K562 (cell line): Measurements from ENCODE around the gene UNC45A. TPM values are rescaled to one million over a fixed set of nuclear protein-coding genes. Genes with fewer than 3 reads are reported as not detected.

Source experiments
- ATAC-seq: fragments of 200-7000 bp; cut with Tn5 transposase; 3 replicates; pipeline ENCODE4 v1.9.1; 2020; ENCODE audit warnings: moderate library complexity
- BruUV-seq: library from RNA; stranded (reverse); fragments of 400-500 nt; replicated peaks from 2 replicates; lab custom pipeline; 2021; lab: Mats Ljungman, UMichigan
- CTCF ChIA-PET: fragments of 300-600 bp; formaldehyde crosslinking; extraction: SDS; loops from one replicate; lab custom pipeline; 2021; ENCODE audit warnings: low intra/inter-chr PET ratio; lab: Yijun Ruan, JAX
- POLR2A ChIA-PET: fragments of 300-600, 350-650 bp; sonication (Branson Sonifier 250); formaldehyde crosslinking; extraction: SDS; loops from one replicate; lab custom pipeline; 2021; ENCODE audit warnings: antibody characterized with exemption, inconsistent platforms; lab: Yijun Ruan, JAX
- DNase-seq, 4 experiments: peaks; one replicate each; pipeline versions ENCODE4 v3.0.0 to v3.0.0-alpha.2; 2011 to 2018; ENCODE audit warnings: low spot score in 3 of 4, mixed read lengths in 3 of 4; ENCODE audit errors: extremely low read depth in 1 of 4
- FAIRE-seq: peaks from 2 replicates; lab custom pipeline; 2011; peaks lifted over from hg19 to GRCh38; lab: Jason Lieb, UNC
- H2AFZ ChIP-seq: 2 replicates; pipeline ENCODE4 v1.6.0; 2011; ENCODE audit warnings: low read depth, low read length, control low read depth, inconsistent platforms
- H3K27ac ChIP-seq: fragments of 200-600 bp; 3 replicates; pipeline ENCODE4 v1.8.0; 2011; ENCODE audit warnings: low read depth, mild to moderate bottlenecking, control low read depth, inconsistent platforms, low read length, moderate library complexity, mixed read lengths; ENCODE audit errors: extremely low read depth
- H3K27me3 ChIP-seq, 2 experiments: fragments of 300-600 bp in 1 of 2; 2 replicates in 1 of 2; 3 replicates in 1 of 2; pipeline versions ENCODE4 v1.6.0 to v1.8.0; 2011; ENCODE audit warnings: inconsistent platforms in 2 of 2, low read length in 2 of 2, mild to moderate bottlenecking in 1 of 2, mixed read lengths in 1 of 2, moderate library complexity in 1 of 2; ENCODE audit not compliant: control insufficient read depth in 2 of 2, insufficient read depth in 2 of 2
- H3K36me3 ChIP-seq: fragments of 300-600 bp; 3 replicates; pipeline ENCODE4 v1.8.0; 2011; ENCODE audit warnings: mild to moderate bottlenecking, low read length, inconsistent platforms; ENCODE audit not compliant: control insufficient read depth, insufficient read depth
- H3K4me1 ChIP-seq, 2 experiments: fragments of 200-600 bp in 1 of 2; replicated peaks in 1 of 2; 2 replicates in 1 of 2; 3 replicates in 1 of 2; pipeline versions ENCODE4 v1.5.1 to v1.8.0; 2011; ENCODE audit warnings: inconsistent platforms in 2 of 2, low read length in 2 of 2, mild to moderate bottlenecking in 1 of 2, mixed read lengths in 1 of 2, moderate library complexity in 1 of 2; ENCODE audit not compliant: control insufficient read depth in 2 of 2, insufficient read depth in 2 of 2
- H3K4me2 ChIP-seq: 2 replicates; pipeline ENCODE4 v1.6.1; 2011; ENCODE audit warnings: low read length, control low read depth, inconsistent platforms, mixed read lengths; ENCODE audit not compliant: insufficient read depth
- H3K4me3 ChIP-seq: fragments of 200-600 bp; sonication (generic), shearing (Covaris generic); 2 replicates; pipeline ENCODE4 v1.5.1; 2016; ENCODE audit warnings: control low read depth, inconsistent platforms
- H3K79me2 ChIP-seq: fragments of 200-600 bp; 3 replicates; pipeline ENCODE4 v1.8.0; 2011; ENCODE audit warnings: low read length, inconsistent platforms; ENCODE audit not compliant: control insufficient read depth, insufficient read depth
- H3K9ac ChIP-seq, 2 experiments: 2 replicates each; pipeline versions ENCODE4 v1.6.0 to v1.6.1; 2011; ENCODE audit warnings: low read depth in 2 of 2, low read length in 2 of 2, control low read depth in 1 of 2, inconsistent platforms in 1 of 2, mild to moderate bottlenecking in 1 of 2, mixed read lengths in 1 of 2; ENCODE audit not compliant: insufficient read depth in 1 of 2
- H3K9me1 ChIP-seq: one replicate; pipeline ENCODE4 v1.6.0; 2011; ENCODE audit warnings: inconsistent platforms, mild to moderate bottlenecking, low read length, moderate library complexity; ENCODE audit not compliant: control insufficient read depth, insufficient read depth
- H3K9me3 ChIP-seq: replicated peaks from 2 replicates; pipeline ENCODE4 v1.5.1; 2011; ENCODE audit warnings: low read depth, low read length, inconsistent platforms; ENCODE audit not compliant: control insufficient read depth, insufficient read depth
- H4K20me1 ChIP-seq: replicated peaks from 2 replicates; pipeline ENCODE4 v1.6.1; 2011; ENCODE audit warnings: low read length, inconsistent platforms, mixed read lengths; ENCODE audit not compliant: control insufficient read depth, insufficient read depth
- EWSR1 ChIP-seq: fragments of 450-650 bp; IDR thresholded peaks from 2 replicates; pipeline ENCODE4 v1.6.1; 2018; ENCODE audit warnings: borderline replicate concordance, mild to moderate bottlenecking, low read depth, moderate library complexity; ENCODE audit not compliant: partially characterized antibody
- NR2F6 ChIP-seq: fragments of 450-650 bp; formaldehyde crosslinking; IDR thresholded peaks from 2 replicates; pipeline ENCODE4 v1.4.0; 2020; ENCODE audit warnings: mild to moderate bottlenecking
- SMAD4 ChIP-seq: fragments of 250-450 bp; sonication (Bioruptor Pico); conservative IDR thresholded peaks from 2 replicates; pipeline ENCODE4 v1.8.0; 2021; ENCODE audit warnings: inconsistent platforms, mild to moderate bottlenecking, moderate library complexity
- SMARCE1 ChIP-seq: fragments of 450-650 bp; IDR thresholded peaks from 2 replicates; pipeline ENCODE4 v1.7.1; 2016; ENCODE audit warnings: mild to moderate bottlenecking
- WGBS: fragments of 100-300 bp; shearing (Covaris generic); methylation state at CpG from one replicate; pipeline ENCODE4 v1.1.6; 2016; ENCODE audit warnings: low coverage, mixed read lengths; ENCODE audit not compliant: insufficient coverage; ENCODE audit errors: missing lambda C conversion rate; 5-methylcytosine and 5-hydroxymethylcytosine counted together
- in situ Hi-C: fragments of 300-500 bp; cut with MboI; formaldehyde crosslinking; loops from 4 replicates; pipeline ENCODE4 v1.15.0; 2018; ENCODE audit warnings: inconsistent platforms, mixed read lengths
- intact Hi-C: fragments of 100-400 bp; cut with micrococcal nuclease; formaldehyde crosslinking; loops from 2 replicates; pipeline ENCODE4 v1.14.2; 2022
- polyA plus RNA-seq, 8 experiments: library from polyadenylated mRNA; depleted of rRNA in 4 of 8; stranded (reverse) in 5 of 8; unstranded in 3 of 8; fragments of >200 nt; fragmentation: Nextera tagmentation in 2 of 8; fragmentation: Illumina TruSeq in 1 of 8; extraction: Ambion mirVana in 2 of 8; extraction: Trizol in 1 of 8; gene quantifications; 2 replicates each; pipeline versions ENCODE4 v1.2.1 to v1.2.3, GENCODE V29; 2011 to 2014; ENCODE audit warnings: inconsistent platforms in 1 of 8, missing spikeins in 1 of 8
- total RNA-seq, 7 experiments: library from RNA; depleted of rRNA in 6 of 7; stranded (reverse); fragments of >200 nt in 6 of 7; fragmentation: Illumina TruSeq in 2 of 7; extraction: Trizol in 2 of 7; gene quantifications; 2 replicates each; pipeline versions ENCODE4 v1.2.1 to v1.2.3, GENCODE V29; 2011 to 2021; ENCODE audit warnings: low replicate concordance in 1 of 7
- TF ChIP-seq, protein P1 (sequence below): sonication (generic); formaldehyde crosslinking; IDR thresholded peaks from 2 replicates; pipeline ENCODE4 v1.8.0; 2022; ENCODE audit warnings: missing genetic modification reagents, mild to moderate bottlenecking, borderline replicate concordance

UNC45A gene
- total and polyA plus RNA-seq, 9 of the 15 experiments (the other 6 are each of a cell fraction or from before 2014, with no cell fraction given) = 22.4 to 79.3 (median 43.7) TPM

DNA sequence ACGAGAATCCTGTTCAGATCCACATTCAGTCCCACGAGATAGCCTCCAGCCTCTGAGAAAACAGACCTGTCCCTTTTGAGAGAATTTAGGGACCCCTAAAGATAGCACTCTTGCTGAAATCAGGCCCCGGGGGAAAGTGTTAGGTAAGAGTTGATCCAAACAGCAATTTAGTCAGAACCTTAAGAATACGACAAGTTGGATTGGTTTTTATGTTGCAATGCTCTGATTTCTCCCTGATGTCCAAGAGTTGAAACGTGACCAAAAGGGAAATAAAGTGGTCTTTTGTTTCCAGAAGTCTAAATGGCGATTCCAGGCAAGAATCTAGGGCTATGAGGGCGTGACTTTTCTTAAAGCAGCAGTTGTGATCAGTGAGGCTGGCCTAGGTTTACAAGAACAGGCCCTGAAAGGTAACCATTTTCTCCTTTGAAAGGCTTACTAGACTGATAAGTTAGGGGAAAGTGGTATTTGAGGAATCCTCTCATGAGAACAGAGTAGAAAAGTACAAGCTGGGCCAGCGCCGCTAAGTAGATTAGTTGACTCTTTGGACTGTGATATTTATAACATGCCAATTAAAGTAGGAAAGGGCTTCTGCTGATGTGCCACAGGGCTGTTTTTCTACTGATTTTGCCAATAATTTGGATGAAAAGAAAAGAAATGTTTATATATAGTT is 27.1 kb upstream of the UNC45A start:
- H3K36me3 ChIP-seq = peaks cover 85% of the 10 kb centered on the region

More for the DNA sequence above, 27.1 kb upstream of the UNC45A start:
- BruUV-seq = no TSS peak
- H3K4me1 ChIP-seq = peaks cover 14 to 58% of the 10 kb centered on the region in 2 experiments; a peak in 4 of 5 replicates
- H3K9ac ChIP-seq = no peak overlapping the region
- 91% methylated on average over 9 of the region's 9 CpGs for WGBS
- peaks cover 4% of the 10 kb centered on the region for H3K9me1 ChIP-seq
- H3K27ac ChIP-seq = no peak overlapping the region
- in situ Hi-C loops = no loop called here
- FAIRE-seq (peak; percentile 58), DNase-seq (no peak), ATAC-seq (no peak)
- TF ChIP-seq SMARCE1 (no peak), SMAD4 (no peak), EWSR1 (no peak), NR2F6 (CRISPR knock-in tag) (no peak)
- TF ChIP-seq, protein P1, sequence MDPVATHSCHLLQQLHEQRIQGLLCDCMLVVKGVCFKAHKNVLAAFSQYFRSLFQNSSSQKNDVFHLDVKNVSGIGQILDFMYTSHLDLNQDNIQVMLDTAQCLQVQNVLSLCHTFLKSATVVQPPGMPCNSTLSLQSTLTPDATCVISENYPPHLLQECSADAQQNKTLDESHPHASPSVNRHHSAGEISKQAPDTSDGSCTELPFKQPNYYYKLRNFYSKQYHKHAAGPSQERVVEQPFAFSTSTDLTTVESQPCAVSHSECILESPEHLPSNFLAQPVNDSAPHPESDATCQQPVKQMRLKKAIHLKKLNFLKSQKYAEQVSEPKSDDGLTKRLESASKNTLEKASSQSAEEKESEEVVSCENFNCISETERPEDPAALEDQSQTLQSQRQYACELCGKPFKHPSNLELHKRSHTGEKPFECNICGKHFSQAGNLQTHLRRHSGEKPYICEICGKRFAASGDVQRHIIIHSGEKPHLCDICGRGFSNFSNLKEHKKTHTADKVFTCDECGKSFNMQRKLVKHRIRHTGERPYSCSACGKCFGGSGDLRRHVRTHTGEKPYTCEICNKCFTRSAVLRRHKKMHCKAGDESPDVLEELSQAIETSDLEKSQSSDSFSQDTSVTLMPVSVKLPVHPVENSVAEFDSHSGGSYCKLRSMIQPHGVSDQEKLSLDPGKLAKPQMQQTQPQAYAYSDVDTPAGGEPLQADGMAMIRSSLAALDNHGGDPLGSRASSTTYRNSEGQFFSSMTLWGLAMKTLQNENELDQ = no peak
- CTCF ChIA-PET = no interaction called here
- no peak overlapping the region for H2AFZ ChIP-seq
- no peaks in the 10 kb centered on the region for H4K20me1 ChIP-seq
- peaks cover 42% of the 10 kb centered on the region for H3K79me2 ChIP-seq
- no peak overlapping the region for H3K4me2 ChIP-seq
- intact Hi-C loops = no loop called here
- no peaks in the 10 kb centered on the region for H3K27me3 ChIP-seq
- no peaks in the 10 kb centered on the region for H3K9me3 ChIP-seq
- POLR2A ChIA-PET = interaction anchor here (1.0 to 1.4 kb wide), 2 partner anchors 15 to 26 kb away, joined by 3 to 8 read pairs; no protein-coding TSS in a partner anchor
- no peak overlapping the region for H3K4me3 ChIP-seq
